Natural killer cell (primary cell): ENCODE data around the gene CHPF. TPM values are rescaled to one million over a fixed set of nuclear protein-coding genes. Genes with fewer than 3 reads are reported as not detected.

ENCODE experiments used
- ATAC-seq, 3 donors: fragments of 150-1000 bp in 2 of 3; fragments of 200-7000 bp in 1 of 3; cut with Tn5 transposase; 1 replicate in 1 of 3; 2 replicates in 2 of 3; pipeline ENCODE4 v1.10.0; 2021; ENCODE audit warnings: mild to moderate bottlenecking in 2 of 3, moderate library complexity in 2 of 3
- DNase-seq, 2 donors: peaks; one replicate each; pipeline versions ENCODE4 v3.0.0 to v3.0.0-alpha.2; 2013 to 2021; ENCODE audit warnings: mixed read lengths in 1 of 2
- H3K27ac ChIP-seq: one replicate; pipeline ENCODE4 v1.5.1; 2013; ENCODE audit warnings: mild to moderate bottlenecking, low read length
- H3K27me3 ChIP-seq: one replicate; pipeline ENCODE4 v1.6.1; 2013; ENCODE audit warnings: low read length; ENCODE audit not compliant: control insufficient read depth, insufficient read depth
- H3K36me3 ChIP-seq: one replicate; pipeline ENCODE4 v1.6.1; 2013; ENCODE audit warnings: low read length; ENCODE audit not compliant: control insufficient read depth, insufficient read depth
- H3K4me1 ChIP-seq: one replicate; pipeline ENCODE4 v1.6.1; 2013; ENCODE audit warnings: low read length; ENCODE audit not compliant: control insufficient read depth, insufficient read depth
- H3K4me3 ChIP-seq: one replicate; pipeline ENCODE4 v1.5.1; 2013; ENCODE audit warnings: low read length
- H3K9me3 ChIP-seq: one replicate; pipeline ENCODE4 v1.6.1; 2013; ENCODE audit warnings: low read length; ENCODE audit not compliant: control insufficient read depth, insufficient read depth
- H3K27ac Mint-ChIP-seq, 2 donors: one replicate each; pipeline ENCODE4 v1.8.0; 2022; ENCODE audit warnings: mild to moderate bottlenecking in 2 of 2, mixed read lengths in 2 of 2, moderate library complexity in 1 of 2
- H3K27me3 Mint-ChIP-seq, 2 donors: one replicate each; pipeline ENCODE4 v1.8.0; 2022; ENCODE audit warnings: low read depth in 2 of 2, mixed read lengths in 2 of 2
- H3K36me3 Mint-ChIP-seq: one replicate; pipeline ENCODE4 v1.8.0; 2022; ENCODE audit warnings: mixed read lengths
- H3K4me1 Mint-ChIP-seq, 2 donors: one replicate each; pipeline ENCODE4 v1.8.0; 2022; ENCODE audit warnings: mixed read lengths in 2 of 2
- H3K4me3 Mint-ChIP-seq: one replicate; pipeline ENCODE4 v1.8.0; 2022; ENCODE audit warnings: mild to moderate bottlenecking, moderate library complexity, mixed read lengths
- H3K9me3 Mint-ChIP-seq, 2 donors: one replicate each; pipeline ENCODE4 v1.8.0; 2022; ENCODE audit warnings: mixed read lengths in 2 of 2
- WGBS: methylation state at CpG from one replicate; pipeline ENCODE4 v1.1.7; 2013; ENCODE audit warnings: missing lambda C conversion rate; ENCODE audit not compliant: insufficient coverage; 5-methylcytosine and 5-hydroxymethylcytosine counted together
- intact Hi-C: fragments of 100-400 bp; cut with micrococcal nuclease; formaldehyde crosslinking; loops from one replicate; pipeline ENCODE4 v1.14.2; 2022
- total RNA-seq, 4 donors: library from RNA; stranded (reverse); fragments of 120-200 nt in 1 of 4; gene quantifications; one replicate each; pipeline versions ENCODE4 v1.2.3 to v1.2.4, GENCODE V29; 2013 to 2022
- TF ChIP-seq, protein P1 (sequence below): fragments of 200-600 bp; IDR thresholded peaks from one replicate; pipeline ENCODE4 v1.8.0; 2022; ENCODE audit warnings: antibody characterized with exemption

Gene CHPF
- total RNA-seq, 3 donors from 2014 or later (not counting 1 experiment from before 2014, with no cell fraction given): 9.6 to 19.2 (median 12.7) TPM

DNA sequence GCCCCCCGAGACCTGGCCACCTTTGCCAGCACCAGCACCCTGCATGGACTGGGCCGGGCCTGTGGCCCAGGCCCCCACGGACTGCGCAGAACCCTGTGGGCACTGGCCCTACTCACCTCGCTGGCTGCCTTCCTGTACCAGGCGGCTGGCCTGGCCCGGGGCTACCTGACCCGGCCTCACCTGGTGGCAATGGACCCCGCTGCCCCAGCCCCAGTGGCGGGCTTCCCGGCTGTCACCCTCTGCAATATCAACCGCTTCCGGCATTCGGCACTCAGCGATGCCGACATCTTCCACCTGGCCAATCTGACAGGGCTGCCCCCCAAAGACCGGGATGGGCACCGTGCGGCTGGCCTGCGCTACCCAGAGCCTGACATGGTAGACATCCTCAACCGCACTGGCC lies 28.8 kb downstream of the CHPF start:
- 86% methylated on average over 21 of the region's 21 CpGs for WGBS
- peaks cover 52 to 71% of the 10 kb centered on the region in 2 donors for H3K27me3 Mint-ChIP-seq
- peaks cover 8 to 23% of the 10 kb centered on the region in 2 donors for H3K4me1 Mint-ChIP-seq
- H3K27ac Mint-ChIP-seq: no peak overlapping the region
- no peak for DNase-seq
- Histone ChIP-seq H3K36me3 (no peaks in the 10 kb centered on the region), H3K4me1 (peaks cover 6% of the 10 kb centered on the region), H3K27me3 (peaks cover 34% of the 10 kb centered on the region), H3K4me3 (no peak overlapping the region), H3K9me3 (no peaks in the 10 kb centered on the region), H3K27ac (no peak overlapping the region)
- no peak overlapping the region for H3K4me3 Mint-ChIP-seq
- H3K9me3 Mint-ChIP-seq: no peaks in the 10 kb centered on the region
- TF ChIP-seq, protein P1, sequence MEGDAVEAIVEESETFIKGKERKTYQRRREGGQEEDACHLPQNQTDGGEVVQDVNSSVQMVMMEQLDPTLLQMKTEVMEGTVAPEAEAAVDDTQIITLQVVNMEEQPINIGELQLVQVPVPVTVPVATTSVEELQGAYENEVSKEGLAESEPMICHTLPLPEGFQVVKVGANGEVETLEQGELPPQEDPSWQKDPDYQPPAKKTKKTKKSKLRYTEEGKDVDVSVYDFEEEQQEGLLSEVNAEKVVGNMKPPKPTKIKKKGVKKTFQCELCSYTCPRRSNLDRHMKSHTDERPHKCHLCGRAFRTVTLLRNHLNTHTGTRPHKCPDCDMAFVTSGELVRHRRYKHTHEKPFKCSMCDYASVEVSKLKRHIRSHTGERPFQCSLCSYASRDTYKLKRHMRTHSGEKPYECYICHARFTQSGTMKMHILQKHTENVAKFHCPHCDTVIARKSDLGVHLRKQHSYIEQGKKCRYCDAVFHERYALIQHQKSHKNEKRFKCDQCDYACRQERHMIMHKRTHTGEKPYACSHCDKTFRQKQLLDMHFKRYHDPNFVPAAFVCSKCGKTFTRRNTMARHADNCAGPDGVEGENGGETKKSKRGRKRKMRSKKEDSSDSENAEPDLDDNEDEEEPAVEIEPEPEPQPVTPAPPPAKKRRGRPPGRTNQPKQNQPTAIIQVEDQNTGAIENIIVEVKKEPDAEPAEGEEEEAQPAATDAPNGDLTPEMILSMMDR: no peak
- no peak for ATAC-seq
- intact Hi-C loops: no loop called here
- H3K36me3 Mint-ChIP-seq: no peaks in the 10 kb centered on the region

DNA sequence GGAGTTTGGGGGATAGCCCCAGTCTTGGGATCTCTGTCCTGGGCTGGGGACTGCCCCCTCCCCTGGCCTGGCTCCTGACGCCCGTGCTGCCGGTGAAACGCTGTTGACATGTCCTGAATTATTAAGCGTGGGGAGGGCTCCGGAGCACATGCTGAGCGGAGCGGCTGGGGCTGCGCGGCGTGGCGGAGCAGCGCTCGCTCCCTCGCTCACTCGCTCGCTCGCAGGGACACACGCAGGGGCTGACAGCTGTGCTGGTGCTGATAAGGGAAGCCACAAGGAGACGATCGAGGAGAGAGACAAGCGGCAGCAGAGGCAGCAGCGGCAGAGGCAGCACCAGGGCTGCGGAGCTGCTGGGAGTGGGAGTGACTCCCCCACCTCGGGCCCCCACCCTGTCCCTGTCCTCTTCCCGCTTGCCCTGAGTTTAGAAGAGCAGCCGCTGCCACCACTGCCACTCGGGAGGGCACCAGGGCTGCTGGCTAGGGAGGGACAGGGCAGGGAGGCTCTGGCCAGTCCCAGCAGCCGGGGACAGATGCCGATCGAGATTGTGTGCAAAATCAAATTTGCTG lies 29.3 kb downstream of the CHPF start, which contains the start of gene ASIC4:
ASIC4 (plus strand) TSS at position 287 of the 566 bp plus-strand sequence; CDS start at position 530, 243 bp downstream.
- no peak for DNase-seq
- no peak within 1 kb of the TSS for H3K27ac ChIP-seq
- H3K36me3 Mint-ChIP-seq: no peaks in the 10 kb centered on the region

DNA sequence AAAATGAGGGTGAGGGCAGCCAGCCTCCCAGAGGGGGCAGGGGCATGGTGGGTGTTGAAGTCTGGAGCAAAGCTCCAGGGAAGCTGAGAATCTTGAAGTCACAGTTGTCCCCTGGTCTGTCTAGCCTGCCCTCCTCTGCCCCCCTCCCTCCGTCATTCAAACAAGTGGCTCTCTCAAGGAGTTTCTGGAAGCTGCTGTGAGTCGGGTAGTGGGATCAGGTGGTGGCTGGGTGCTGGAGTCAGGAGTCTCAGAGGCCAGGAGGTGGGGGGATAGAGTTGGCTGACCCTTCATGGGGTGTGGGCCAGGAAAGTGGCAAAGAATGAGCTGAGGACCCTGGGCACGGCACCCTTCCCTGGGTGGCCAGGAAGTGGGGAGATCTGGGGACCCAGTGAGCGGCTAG lies 29.8 kb downstream of the CHPF start:
- no peaks in the 10 kb centered on the region for H3K9me3 Mint-ChIP-seq
- TF ChIP-seq, protein P1: no peak
- ATAC-seq: no peak
- H3K9me3 ChIP-seq: no peaks in the 10 kb centered on the region
- H3K4me1 ChIP-seq: peaks cover 12% of the 10 kb centered on the region
- no peak overlapping the region for H3K4me3 Mint-ChIP-seq
- H3K4me3 ChIP-seq: no peak overlapping the region
- H3K36me3 Mint-ChIP-seq: no peaks in the 10 kb centered on the region
- 2% methylated on average over 3 of the region's 4 CpGs for WGBS
- H3K27ac Mint-ChIP-seq: no peak overlapping the region
- peaks cover 52 to 72% of the 10 kb centered on the region in 2 donors for H3K27me3 Mint-ChIP-seq
- intact Hi-C loops: no loop called here
- H3K4me1 Mint-ChIP-seq: peaks cover 8 to 28% of the 10 kb centered on the region in 2 donors
- no peak overlapping the region for H3K27ac ChIP-seq
- no peak for DNase-seq
- H3K36me3 ChIP-seq: no peaks in the 10 kb centered on the region
- peaks cover 41% of the 10 kb centered on the region for H3K27me3 ChIP-seq

More for the DNA sequence above, 29.3 kb downstream of the CHPF start, which contains the start of gene ASIC4:
- Histone ChIP-seq H3K27me3 (peaks cover 38% of the 10 kb centered on the region), H3K4me3 (no peak within 1 kb of the TSS), H3K36me3 (no peaks in the 10 kb centered on the region), H3K9me3 (no peaks in the 10 kb centered on the region), H3K4me1 (peaks cover 12% of the 10 kb centered on the region)
- Mint-ChIP-seq H3K4me1 (peaks cover 8 to 28% of the 10 kb centered on the region in 2 donors), H3K27ac (no peak within 1 kb of the TSS), H3K4me3 (no peak within 1 kb of the TSS), H3K9me3 (no peaks in the 10 kb centered on the region), H3K27me3 (peaks cover 52 to 73% of the 10 kb centered on the region in 2 donors)
- intact Hi-C loops: no loop called here
- 5% methylated on average over 31 of the region's 31 CpGs for WGBS
- TF ChIP-seq, protein P1: no peak
- ATAC-seq: no peak
